ENCODE results near the gene ALX1. TPM values are rescaled to one million over a fixed set of nuclear protein-coding genes. Genes with fewer than 3 reads are reported as not detected.
A peak's percentile ranks its signal among the peaks of the same experiment; 100 is the strongest.

ALX1 gene
- total RNA-seq, 4 donors from 2014 or later: not detected

DNA sequence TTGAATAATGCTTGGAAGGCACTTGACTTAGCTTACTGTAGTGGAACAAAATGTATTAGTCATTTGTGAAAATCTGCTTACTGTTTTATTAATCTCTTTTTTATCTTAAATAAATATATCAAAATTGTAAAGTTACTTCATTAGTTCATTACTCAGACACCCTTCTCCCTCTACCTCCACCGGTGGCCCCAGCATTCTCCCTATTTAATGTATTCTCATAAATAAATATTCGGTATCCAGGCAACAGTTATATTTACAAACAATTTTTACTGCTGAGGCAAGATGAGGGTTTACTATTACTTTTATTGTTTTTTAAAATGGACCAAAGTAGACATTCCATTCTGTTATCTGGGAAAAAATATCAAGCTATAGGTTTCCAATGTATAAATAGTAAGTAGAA is 19.6 kb upstream of the ALX1 start:
- H3K4me3 ChIP-seq: no peak overlapping the region
- 86 to 89% methylated on average over 2 of the region's 2 CpGs for WGBS, 2 donors
- H3K27ac ChIP-seq: no peak overlapping the region
- no peaks in the 10 kb centered on the region for H3K36me3 ChIP-seq
- TF ChIP-seq, protein P1, sequence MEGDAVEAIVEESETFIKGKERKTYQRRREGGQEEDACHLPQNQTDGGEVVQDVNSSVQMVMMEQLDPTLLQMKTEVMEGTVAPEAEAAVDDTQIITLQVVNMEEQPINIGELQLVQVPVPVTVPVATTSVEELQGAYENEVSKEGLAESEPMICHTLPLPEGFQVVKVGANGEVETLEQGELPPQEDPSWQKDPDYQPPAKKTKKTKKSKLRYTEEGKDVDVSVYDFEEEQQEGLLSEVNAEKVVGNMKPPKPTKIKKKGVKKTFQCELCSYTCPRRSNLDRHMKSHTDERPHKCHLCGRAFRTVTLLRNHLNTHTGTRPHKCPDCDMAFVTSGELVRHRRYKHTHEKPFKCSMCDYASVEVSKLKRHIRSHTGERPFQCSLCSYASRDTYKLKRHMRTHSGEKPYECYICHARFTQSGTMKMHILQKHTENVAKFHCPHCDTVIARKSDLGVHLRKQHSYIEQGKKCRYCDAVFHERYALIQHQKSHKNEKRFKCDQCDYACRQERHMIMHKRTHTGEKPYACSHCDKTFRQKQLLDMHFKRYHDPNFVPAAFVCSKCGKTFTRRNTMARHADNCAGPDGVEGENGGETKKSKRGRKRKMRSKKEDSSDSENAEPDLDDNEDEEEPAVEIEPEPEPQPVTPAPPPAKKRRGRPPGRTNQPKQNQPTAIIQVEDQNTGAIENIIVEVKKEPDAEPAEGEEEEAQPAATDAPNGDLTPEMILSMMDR (IDR thresholded peaks at IDR 0.05): no peak
- TF ChIP-seq EP300 (IDR thresholded peaks at IDR 0.05): no peak
- no peak for TF ChIP-seq POLR2A (IDR thresholded peaks at IDR 0.05)
- H3K9me3 ChIP-seq: no peaks in the 10 kb centered on the region
- DNase-seq (ENCODE audit: low spot score in 2 of 2): no peak
- H3K27me3 ChIP-seq: no peaks in the 10 kb centered on the region
- H3K4me1 ChIP-seq: no peaks in the 10 kb centered on the region

DNA sequence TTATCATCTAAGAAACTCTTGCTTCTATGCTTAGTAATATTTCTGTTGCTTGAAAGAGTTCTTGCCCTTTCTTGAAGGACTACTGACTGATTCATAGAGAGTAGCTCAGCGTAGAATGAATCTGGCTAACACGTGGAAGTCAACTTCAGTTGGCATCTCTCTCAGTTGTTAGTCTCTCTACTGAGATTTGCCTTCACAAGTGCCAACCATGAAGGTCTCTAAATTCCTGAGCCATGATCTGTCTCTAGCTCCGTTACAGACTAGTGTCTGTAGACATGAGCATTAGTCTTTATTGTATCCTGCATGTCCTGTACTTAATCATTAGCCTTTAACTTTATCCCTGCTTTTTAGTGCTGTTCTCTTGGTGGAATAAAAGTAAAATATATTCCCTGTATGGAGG is 19.1 kb upstream of the ALX1 start:
- Histone ChIP-seq H3K36me3 (no peaks in the 10 kb centered on the region), H3K9me3 (no peaks in the 10 kb centered on the region), H3K27ac (no peak overlapping the region), H3K27me3 (no peaks in the 10 kb centered on the region), H3K4me3 (no peak overlapping the region), H3K4me1 (no peaks in the 10 kb centered on the region)
- TF ChIP-seq, protein P1 (IDR thresholded peaks at IDR 0.05): no peak
- TF ChIP-seq EP300 (IDR thresholded peaks at IDR 0.05) (no peak), POLR2A (IDR thresholded peaks at IDR 0.05) (no peak)
- no peak for DNase-seq (ENCODE audit: low spot score in 2 of 2)
- 53 to 60% methylated on average over 3 of the region's 3 CpGs for WGBS, 2 donors

DNA sequence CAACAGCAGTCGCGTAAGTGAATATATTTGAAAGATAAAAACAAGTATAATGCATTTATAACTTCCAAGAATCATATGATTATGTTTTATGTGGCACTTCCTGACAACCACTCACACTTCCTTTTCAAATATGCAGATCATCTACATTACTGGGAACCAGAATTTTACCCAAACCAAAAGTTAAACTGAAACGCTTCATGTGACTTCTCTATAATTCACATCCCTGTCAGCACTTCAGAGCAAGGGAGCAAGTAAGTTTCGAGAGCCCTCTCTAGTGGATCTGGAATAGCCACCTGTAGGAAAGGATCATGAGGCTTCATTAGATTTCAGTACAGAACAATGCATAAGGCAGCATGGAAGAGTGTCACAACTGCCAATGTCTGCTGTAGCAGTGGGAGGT is 13.7 kb upstream of the ALX1 start:
- Histone ChIP-seq H3K27me3 (peaks cover 0 to 24% of the 10 kb centered on the region in 2 donors), H3K27ac (no peak overlapping the region), H3K36me3 (no peaks in the 10 kb centered on the region), H3K4me3 (no peak overlapping the region), H3K9me3 (no peaks in the 10 kb centered on the region), H3K4me1 (no peaks in the 10 kb centered on the region)
- TF ChIP-seq, protein P1 (IDR thresholded peaks at IDR 0.05): no peak
- TF ChIP-seq POLR2A (IDR thresholded peaks at IDR 0.05) (no peak), EP300 (IDR thresholded peaks at IDR 0.05) (no peak)
- DNase-seq (ENCODE audit: low spot score in 2 of 2): no peak
- WGBS, 2 donors: 73% methylated on average over 4 of the region's 4 CpGs

DNA sequence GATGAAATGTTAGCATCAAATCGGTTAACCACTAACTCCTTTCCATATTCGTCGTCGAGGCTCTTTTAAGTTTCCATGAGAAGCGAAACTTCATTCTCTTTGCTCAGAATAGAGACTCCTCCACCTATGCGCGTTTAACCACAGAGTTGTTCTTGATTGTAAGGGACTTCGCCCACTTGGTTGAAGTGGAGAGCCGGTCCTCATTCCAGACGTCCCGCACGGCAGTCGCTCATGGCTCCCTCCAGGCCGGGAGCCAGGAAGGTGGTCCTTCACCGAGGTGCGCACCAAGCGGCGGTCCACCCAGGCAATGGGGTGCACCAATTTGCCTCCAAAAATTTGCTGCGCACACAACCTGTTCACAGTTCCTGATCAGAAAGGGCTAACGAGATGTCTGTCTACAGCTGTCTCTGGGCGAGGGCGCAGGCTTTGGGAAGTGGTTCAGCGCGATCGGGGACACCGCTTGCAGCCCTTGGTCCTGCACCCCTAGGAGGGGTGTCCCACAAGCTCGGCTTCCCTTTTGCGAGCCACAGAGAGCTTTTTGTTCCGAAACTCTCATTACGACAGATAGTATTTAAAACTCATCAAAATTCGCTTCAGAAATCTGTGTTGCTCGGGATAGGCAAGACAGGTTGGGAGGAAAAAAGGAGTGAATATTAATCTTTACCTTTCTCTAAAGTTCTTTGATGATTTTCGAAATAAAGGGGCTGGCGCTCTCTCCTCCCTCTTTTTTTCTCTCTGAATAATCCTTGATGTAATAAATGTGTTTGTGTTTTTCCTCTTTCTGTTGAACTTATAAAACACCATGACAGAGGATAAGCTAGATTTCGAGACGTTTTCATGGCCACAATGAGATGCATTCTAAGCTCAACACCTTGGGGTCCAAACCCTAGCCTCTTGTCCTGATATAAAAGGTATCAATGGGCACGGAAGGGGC is 6.4 kb upstream of the ALX1 start:
- no peak for DNase-seq (ENCODE audit: low spot score in 2 of 2)
- Histone ChIP-seq H3K4me3 (no peak overlapping the region), H3K9me3 (peaks cover 0 to 9% (median 0%) of the 10 kb centered on the region in 4 donors), H3K36me3 (no peaks in the 10 kb centered on the region), H3K4me1 (peaks cover 0 to 12% (median 0%) of the 10 kb centered on the region in 4 donors), H3K27ac (no peak overlapping the region), H3K27me3 (peaks cover 4 to 97% of the 10 kb centered on the region in 2 donors)
- TF ChIP-seq EP300 (IDR thresholded peaks at IDR 0.05) (peak in 1 of 2 donors; percentile 13), POLR2A (IDR thresholded peaks at IDR 0.05) (no peak)
- TF ChIP-seq, protein P1 (IDR thresholded peaks at IDR 0.05): no peak
- 8 to 13% methylated on average over 35 to 37 of the region's 37 CpGs for WGBS, 2 donors

DNA sequence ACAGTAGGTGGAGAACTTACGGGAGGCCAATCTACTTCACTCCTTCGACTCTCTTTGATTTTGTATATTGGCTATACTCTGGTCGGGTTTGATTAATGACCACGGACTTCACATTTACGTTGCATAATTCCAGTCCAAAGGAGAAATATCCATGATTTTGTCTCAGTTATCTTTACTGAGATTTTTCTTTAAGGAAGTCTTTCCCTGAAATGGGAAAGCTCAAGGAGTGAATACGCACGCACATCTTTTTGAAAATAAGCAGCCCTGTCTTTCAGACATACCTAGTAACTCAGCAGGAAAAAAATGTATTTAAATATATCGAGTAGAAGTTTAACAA is 5.7 kb upstream of the ALX1 start:
- TF ChIP-seq, protein P1 (IDR thresholded peaks at IDR 0.05): no peak
- TF ChIP-seq EP300 (IDR thresholded peaks at IDR 0.05): no peak
- no peak for TF ChIP-seq POLR2A (IDR thresholded peaks at IDR 0.05)
- no peak for DNase-seq (ENCODE audit: low spot score in 2 of 2)
- 14 to 16% methylated on average over 8 of the region's 8 CpGs for WGBS, 2 donors
- Histone ChIP-seq H3K27me3 (peaks cover 4 to 98% of the 10 kb centered on the region in 2 donors), H3K4me3 (no peak overlapping the region), H3K4me1 (peaks cover 0 to 13% (median 0%) of the 10 kb centered on the region in 4 donors), H3K36me3 (no peaks in the 10 kb centered on the region), H3K9me3 (peaks cover 0 to 15% (median 0%) of the 10 kb centered on the region in 4 donors), H3K27ac (no peak overlapping the region)
